ENCODE data around the gene PDE11A. TPM values are rescaled to one million over a fixed set of nuclear protein-coding genes. Genes with fewer than 3 reads are reported as not detected.

Gene PDE11A
- total and polyA plus RNA-seq, 2 of the 13 experiments (the other 11 are each of a cell fraction or from before 2014, with no cell fraction given) = 1.2 to 1.7 TPM

GRCh38 chr2:177649568-177650518, 422.7 kb downstream of the PDE11A start:
- DNase-seq (ENCODE audit: low spot score) (no peak), FAIRE-seq (no peak), ATAC-seq (no peak)
- H4K20me1 ChIP-seq (ENCODE audit: insufficient read depth, low read length) = no peaks in the 10 kb centered on the region
- WGBS (ENCODE audit: low lambda C conversion rate) = 72% methylated on average over 4 of the region's 4 CpGs
- no peak overlapping the region for H3K4me3 ChIP-seq (replicated peaks in 1 of 3; ENCODE audit: insufficient read depth in 1 of 3, low read depth in 2 of 3, low read length in 3 of 3)
- no peaks in the 10 kb centered on the region for H3K4me1 ChIP-seq (ENCODE audit: insufficient read depth, low read length)
- BruUV-seq (replicated peaks) = no TSS peak
- TF ChIP-seq GPN1 (CRISPR knock-in tag; IDR thresholded peaks at IDR 0.05; ENCODE audit: borderline replicate concordance) = no peak
- no peak for TF ChIP-seq ISX (CRISPR knock-in tag; conservative IDR thresholded peaks at IDR 0.05)
- TF ChIP-seq FOXO1 (CRISPR knock-in tag; IDR thresholded peaks at IDR 0.05) = no peak
- no peak for TF ChIP-seq ZNF446 (CRISPR knock-in tag; IDR thresholded peaks at IDR 0.05)
- TF ChIP-seq HOMEZ (CRISPR knock-in tag; IDR thresholded peaks at IDR 0.05; ENCODE audit: low read depth) = no peak
- TF ChIP-seq ASH2L (IDR thresholded peaks at IDR 0.05; ENCODE audit: insufficient read length, low read depth, low read length) = no peak
- no peak for TF ChIP-seq KAT7 (CRISPR knock-in tag; IDR thresholded peaks at IDR 0.05; ENCODE audit: borderline replicate concordance)
- no peak for TF ChIP-seq RBM39 (IDR thresholded peaks at IDR 0.05; ENCODE audit: low read depth, low read length, poor library complexity, severe bottlenecking)
- no peak for TF ChIP-seq ZNF710 (CRISPR knock-in tag; IDR thresholded peaks at IDR 0.05; ENCODE audit: borderline replicate concordance)
- TF ChIP-seq ZNF326 (CRISPR knock-in tag; IDR thresholded peaks at IDR 0.05; ENCODE audit: borderline replicate concordance) = no peak
- no peak for TF ChIP-seq TFDP1 (CRISPR knock-in tag; IDR thresholded peaks at IDR 0.05; ENCODE audit: borderline replicate concordance)
- TF ChIP-seq EED (CRISPR knock-in tag; IDR thresholded peaks at IDR 0.05) = no peak
- no peak for TF ChIP-seq MIER3 (CRISPR knock-in tag; IDR thresholded peaks at IDR 0.05; ENCODE audit: borderline replicate concordance)
- no peak for TF ChIP-seq ZNF607 (CRISPR knock-in tag; IDR thresholded peaks at IDR 0.05; ENCODE audit: borderline replicate concordance)
- TF ChIP-seq HMG20B (CRISPR knock-in tag; conservative IDR thresholded peaks at IDR 0.05) = no peak
- no peak for TF ChIP-seq DRAP1 (CRISPR knock-in tag; IDR thresholded peaks at IDR 0.05)
- H3K9me3 ChIP-seq (ENCODE audit: low read length) = no peaks in the 10 kb centered on the region
- peaks cover 0 to 7% of the 10 kb centered on the region in 2 experiments; a peak in 1 of 5 replicates for H3K27me3 ChIP-seq (ENCODE audit: control insufficient read depth in 1 of 2, insufficient read depth in 2 of 2, low read length in 2 of 2)
- no peak overlapping the region for H3K9ac ChIP-seq (ENCODE audit: insufficient read depth, low read depth, low read length)
- H3K79me2 ChIP-seq (ENCODE audit: insufficient read depth, low read length) = no peaks in the 10 kb centered on the region
- POLR2A ChIA-PET = no interaction called here
- no peak overlapping the region for H3K4me2 ChIP-seq (ENCODE audit: low read depth, low read length)
- H3K36me3 ChIP-seq (replicated peaks in 1 of 2; ENCODE audit: control insufficient read depth in 1 of 2, insufficient read depth in 2 of 2, low read length in 2 of 2) = no peaks in the 10 kb centered on the region
- no peak overlapping the region for H3K27ac ChIP-seq (ENCODE audit: extremely low read length, insufficient read depth, low read length)
- H2AFZ ChIP-seq (ENCODE audit: low read length) = no peak overlapping the region
- CTCF ChIA-PET (ENCODE audit: low intra/inter-chr PET ratio, low total read pairs) = no interaction called here
- in situ Hi-C loops (cut with HindIII; ENCODE audit: extremely low pct_ligation_motif_present, low pct_unique_long_range_greater_than_20kb) = no loop called here
- intact Hi-C loops (cut with micrococcal nuclease; ENCODE audit: unreplicated experiment) = no loop called here
